ENCODE measurements around the gene TTLL7.
A peak's percentile ranks its signal among the peaks of the same experiment; 100 is the strongest.

Gene TTLL7

DNA sequence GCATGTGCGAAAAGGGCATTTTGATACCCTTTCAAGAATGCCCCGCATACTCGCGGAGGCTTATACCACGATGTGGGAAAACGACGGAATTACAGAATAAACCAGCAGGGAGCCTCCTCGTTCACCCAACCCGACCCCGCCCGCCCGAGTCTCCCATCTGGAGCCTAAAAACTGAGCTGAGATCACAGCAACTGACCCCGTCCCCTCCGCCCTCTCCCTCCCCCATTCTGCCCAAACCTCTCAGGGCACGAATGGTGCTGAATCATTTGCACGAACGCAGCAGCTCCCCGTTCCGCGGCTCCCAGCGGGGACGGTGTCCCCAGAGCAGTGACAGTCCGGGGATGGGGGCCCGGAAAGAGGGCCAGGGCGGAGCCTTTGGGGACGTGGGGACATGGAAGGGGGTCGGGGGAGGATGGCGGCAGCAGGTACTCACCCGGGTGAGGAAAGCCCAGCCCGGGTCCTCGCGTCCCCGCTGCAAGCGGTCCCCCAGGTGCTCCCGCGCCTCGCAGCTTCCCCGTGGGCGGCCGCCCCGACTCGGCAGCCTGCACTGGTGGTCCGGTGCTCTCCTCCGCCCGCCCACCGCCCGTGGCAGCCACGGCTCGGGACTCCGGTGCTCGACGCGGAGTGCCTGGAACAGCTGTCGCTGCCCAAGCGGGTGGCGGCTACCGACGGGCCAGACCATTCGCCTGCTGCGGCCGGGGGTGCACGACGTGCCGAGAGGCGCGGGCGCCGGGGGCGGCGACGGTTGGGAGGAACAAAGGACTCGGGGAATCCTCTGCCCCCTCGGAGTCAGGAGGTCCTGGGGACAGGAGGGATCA is at the start of gene TTLL7:
Gene TTLL7, minus strand, starts transcription at position 635 of the 818 bp plus-strand sequence. CDS start 46,921 bp downstream, outside the sequence.
- Mint-ChIP-seq H3K4me3 (peak within 1 kb of the TSS; percentile 83), H3K4me1 (ENCODE audit: low read depth) (peaks cover 16% of the 10 kb centered on the region), H3K27me3 (ENCODE audit: low read depth) (peaks cover 74% of the 10 kb centered on the region), H3K36me3 (ENCODE audit: low read depth) (no peaks in the 10 kb centered on the region), H3K27ac (peak within 1 kb of the TSS; percentile 78), H3K9me3 (no peaks in the 10 kb centered on the region)

GRCh38 chr1:84042461-84042860 is 43.5 kb upstream of the TTLL7 start:
- H3K4me1 Mint-ChIP-seq (ENCODE audit: low read depth) = no peaks in the 10 kb centered on the region
- H3K27me3 Mint-ChIP-seq (ENCODE audit: low read depth) = peaks cover 7% of the 10 kb centered on the region
- H3K4me3 Mint-ChIP-seq = no peak overlapping the region
- H3K9me3 Mint-ChIP-seq = no peaks in the 10 kb centered on the region
- no peaks in the 10 kb centered on the region for H3K36me3 Mint-ChIP-seq (ENCODE audit: low read depth)
- H3K27ac Mint-ChIP-seq = no peak overlapping the region

DNA sequence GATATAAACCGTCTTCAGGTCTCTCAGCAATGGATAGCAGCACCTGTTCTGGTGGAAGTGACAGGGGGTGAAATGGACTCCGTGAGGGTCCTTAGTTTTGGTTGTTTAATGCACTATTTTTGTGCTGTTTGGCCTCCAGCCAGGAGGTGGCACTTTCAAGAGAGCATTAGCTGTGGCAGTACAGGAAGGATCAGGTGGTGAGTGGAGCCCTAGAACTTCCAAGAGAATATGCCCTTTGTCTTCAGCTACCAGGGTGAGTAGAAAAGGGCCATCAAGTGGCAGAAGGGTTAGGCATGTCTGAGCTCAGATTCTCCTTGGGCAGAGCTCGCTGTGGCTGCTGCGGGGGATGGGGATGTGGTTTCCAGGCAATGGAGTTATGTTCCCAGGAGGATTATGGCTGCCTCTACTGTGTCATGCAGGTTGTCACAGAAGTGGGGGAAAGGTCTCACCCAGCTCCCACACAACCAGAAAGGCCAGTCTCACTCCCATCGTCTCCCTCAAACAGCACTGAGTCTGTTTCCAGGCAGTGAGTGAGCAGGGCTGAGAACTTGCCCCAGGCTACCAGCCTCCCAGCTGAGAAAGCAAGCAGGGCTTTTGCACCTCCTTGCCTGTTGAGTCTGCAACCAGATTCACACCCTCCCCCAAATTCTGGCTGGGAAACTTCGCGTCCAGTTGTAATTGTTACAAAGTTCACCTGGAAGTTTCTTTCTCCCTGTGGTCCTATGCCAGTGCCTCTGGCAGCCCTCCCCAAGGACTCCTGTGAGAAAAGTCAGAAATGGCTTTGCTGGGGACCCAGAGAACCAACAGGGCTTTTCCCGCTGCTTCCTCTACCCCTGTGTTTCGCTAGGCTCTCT is 39.1 kb upstream of the TTLL7 start:
- no peaks in the 10 kb centered on the region for H3K4me1 Mint-ChIP-seq (ENCODE audit: low read depth)
- H3K27me3 Mint-ChIP-seq (ENCODE audit: low read depth) = peaks cover 10% of the 10 kb centered on the region
- H3K4me3 Mint-ChIP-seq = no peak overlapping the region
- H3K27ac Mint-ChIP-seq = no peak overlapping the region
- H3K36me3 Mint-ChIP-seq (ENCODE audit: low read depth) = no peaks in the 10 kb centered on the region
- no peaks in the 10 kb centered on the region for H3K9me3 Mint-ChIP-seq

DNA sequence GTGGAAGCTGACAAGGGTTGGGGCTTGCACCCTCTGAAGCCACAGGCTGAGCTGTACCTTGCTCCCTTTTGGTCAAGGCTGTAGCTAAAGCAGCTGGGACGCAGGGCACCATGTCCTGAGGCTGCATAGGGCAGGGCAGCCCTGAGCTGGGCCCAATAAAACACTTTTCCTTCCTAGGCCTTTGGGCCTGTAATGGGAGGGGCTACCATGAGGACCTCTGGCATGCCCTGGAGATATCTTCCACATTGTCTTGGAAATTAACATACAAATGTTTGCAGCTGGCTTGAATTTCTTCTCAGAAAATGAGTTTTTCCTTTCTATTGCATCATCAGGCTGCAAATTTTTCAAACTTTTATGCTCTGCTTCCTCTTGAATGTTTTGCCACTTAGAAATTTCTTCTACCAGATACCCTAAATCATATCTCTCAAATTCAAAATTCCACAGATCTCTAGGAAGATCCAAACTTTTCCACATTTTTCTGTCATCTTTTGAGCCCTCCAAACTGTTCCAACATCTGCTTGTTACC is 32.9 kb upstream of the TTLL7 start:
- no peak overlapping the region for H3K4me3 Mint-ChIP-seq
- H3K27me3 Mint-ChIP-seq (ENCODE audit: low read depth) = peaks cover 3% of the 10 kb centered on the region
- no peak overlapping the region for H3K27ac Mint-ChIP-seq
- H3K4me1 Mint-ChIP-seq (ENCODE audit: low read depth) = no peaks in the 10 kb centered on the region
- no peaks in the 10 kb centered on the region for H3K9me3 Mint-ChIP-seq
- H3K36me3 Mint-ChIP-seq (ENCODE audit: low read depth) = no peaks in the 10 kb centered on the region

DNA sequence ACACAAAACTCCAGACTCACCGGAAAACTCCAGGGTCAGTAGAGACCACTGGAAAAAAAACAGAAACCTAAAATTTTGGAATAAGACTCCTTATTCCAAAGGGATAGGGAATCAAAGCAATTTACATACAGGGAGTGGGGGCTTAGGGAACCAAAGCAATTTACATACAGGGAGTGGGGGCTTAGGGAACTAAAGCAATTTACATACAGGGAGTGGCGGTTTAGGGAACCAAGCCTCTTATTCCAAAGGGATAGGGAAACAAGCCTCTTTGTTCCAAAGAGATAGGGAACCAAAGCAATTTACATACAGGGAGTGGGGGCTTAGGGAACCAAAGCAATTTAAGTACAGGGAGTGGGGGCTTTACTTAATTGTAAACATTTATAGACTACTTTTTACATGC is 28.4 kb upstream of the TTLL7 start:
- no peak overlapping the region for H3K27ac Mint-ChIP-seq
- peaks cover under 1% of the 10 kb centered on the region for H3K27me3 Mint-ChIP-seq (ENCODE audit: low read depth)
- H3K4me3 Mint-ChIP-seq = no peak overlapping the region
- no peaks in the 10 kb centered on the region for H3K4me1 Mint-ChIP-seq (ENCODE audit: low read depth)
- no peaks in the 10 kb centered on the region for H3K36me3 Mint-ChIP-seq (ENCODE audit: low read depth)
- no peaks in the 10 kb centered on the region for H3K9me3 Mint-ChIP-seq

GRCh38 chr1:84025966-84026365 is 27.0 kb upstream of the TTLL7 start:
- Mint-ChIP-seq H3K9me3 (no peaks in the 10 kb centered on the region), H3K27me3 (ENCODE audit: low read depth) (peaks cover 3% of the 10 kb centered on the region), H3K36me3 (ENCODE audit: low read depth) (no peaks in the 10 kb centered on the region), H3K27ac (no peak overlapping the region), H3K4me3 (no peak overlapping the region), H3K4me1 (ENCODE audit: low read depth) (no peaks in the 10 kb centered on the region)

DNA sequence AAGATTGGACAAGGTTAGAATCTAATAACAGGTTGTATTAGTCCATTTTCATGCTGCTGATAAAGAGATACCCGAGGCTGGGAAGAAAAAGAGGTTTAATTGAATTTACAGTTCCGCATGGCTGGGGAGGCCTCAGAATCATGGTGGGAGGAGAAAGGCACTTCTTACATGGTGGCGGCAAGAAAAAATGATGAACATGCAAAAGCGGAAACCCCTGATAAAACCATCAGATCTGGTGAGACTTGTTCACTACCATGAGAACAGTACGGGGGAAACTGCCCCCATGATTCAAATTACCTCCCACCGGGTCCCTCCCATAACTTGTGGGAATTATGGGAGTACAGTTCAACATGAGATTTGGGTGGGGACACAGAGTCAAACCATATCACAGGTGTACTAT is 22.9 kb upstream of the TTLL7 start:
- no peaks in the 10 kb centered on the region for H3K36me3 Mint-ChIP-seq (ENCODE audit: low read depth)

DNA sequence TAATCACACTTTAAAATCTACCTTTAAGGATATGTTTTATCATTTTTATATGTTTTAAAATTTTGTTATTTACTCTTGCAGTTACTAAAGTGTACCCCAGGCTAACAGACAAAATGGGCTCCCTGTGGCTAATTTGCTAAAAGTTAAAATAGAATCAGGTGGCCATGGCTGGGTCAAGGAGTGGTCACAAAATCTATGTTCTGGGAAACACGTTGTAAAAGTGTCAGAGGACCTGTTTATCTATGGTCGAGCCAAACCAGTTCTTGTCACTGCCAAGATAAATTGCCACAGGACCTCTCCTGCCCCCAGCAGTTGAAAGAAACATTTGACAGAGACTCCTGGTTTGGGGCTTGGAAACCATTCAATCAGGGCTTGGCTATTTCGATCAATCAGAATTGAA is 21.2 kb upstream of the TTLL7 start:
- H3K36me3 Mint-ChIP-seq (ENCODE audit: low read depth) = no peaks in the 10 kb centered on the region
- H3K27ac Mint-ChIP-seq = no peak overlapping the region
- H3K27me3 Mint-ChIP-seq (ENCODE audit: low read depth) = peaks cover 3% of the 10 kb centered on the region
- H3K9me3 Mint-ChIP-seq = no peaks in the 10 kb centered on the region
- H3K4me1 Mint-ChIP-seq (ENCODE audit: low read depth) = no peaks in the 10 kb centered on the region
- no peak overlapping the region for H3K4me3 Mint-ChIP-seq

More for the DNA sequence above, 22.9 kb upstream of the TTLL7 start:
- Mint-ChIP-seq H3K9me3 (no peaks in the 10 kb centered on the region), H3K27ac (no peak overlapping the region), H3K4me3 (no peak overlapping the region), H3K4me1 (ENCODE audit: low read depth) (no peaks in the 10 kb centered on the region), H3K27me3 (ENCODE audit: low read depth) (peaks cover 3% of the 10 kb centered on the region)

DNA sequence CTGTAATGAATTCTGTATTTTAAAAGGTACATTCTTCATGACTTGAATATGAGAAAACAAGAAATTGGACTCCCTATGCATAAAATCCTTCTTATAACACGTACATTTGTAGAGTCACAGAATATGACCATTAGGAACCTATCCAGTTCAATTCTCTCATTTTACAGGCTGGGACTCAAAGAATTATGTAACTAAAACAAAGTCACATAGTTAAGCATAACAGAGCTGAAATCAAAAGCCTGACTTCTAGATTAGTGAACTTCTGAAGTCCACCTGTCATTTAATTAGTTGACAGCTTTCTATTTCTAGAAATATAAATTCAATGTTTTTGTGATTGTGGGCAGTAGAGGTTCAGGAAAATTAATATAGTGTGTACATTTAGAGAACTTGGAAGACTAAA is 20.3 kb upstream of the TTLL7 start:
- Mint-ChIP-seq H3K9me3 (no peaks in the 10 kb centered on the region), H3K4me1 (ENCODE audit: low read depth) (no peaks in the 10 kb centered on the region), H3K27ac (no peak overlapping the region), H3K36me3 (ENCODE audit: low read depth) (no peaks in the 10 kb centered on the region), H3K4me3 (no peak overlapping the region), H3K27me3 (ENCODE audit: low read depth) (peaks cover 3% of the 10 kb centered on the region)

DNA sequence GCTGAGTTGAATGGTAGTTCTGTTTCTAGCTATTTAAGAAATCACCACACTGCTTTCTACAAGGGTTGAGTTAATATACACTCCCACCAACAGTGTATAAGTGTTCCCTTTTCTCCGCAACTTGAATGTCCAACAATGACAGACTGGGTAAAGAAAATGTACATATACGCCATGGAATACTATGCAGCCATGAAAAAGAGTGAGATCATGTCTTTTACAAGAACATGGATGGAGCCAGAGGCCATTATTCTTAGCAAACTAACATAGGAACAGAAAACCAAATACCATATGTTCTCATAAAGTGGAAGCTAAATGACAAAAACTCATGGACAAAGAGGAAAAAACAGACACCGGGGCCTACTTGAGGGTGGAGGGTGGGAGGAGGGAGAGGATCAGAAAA is 14.8 kb upstream of the TTLL7 start:
- peaks cover 1% of the 10 kb centered on the region for H3K27me3 Mint-ChIP-seq (ENCODE audit: low read depth)
- H3K27ac Mint-ChIP-seq = no peak overlapping the region
- H3K36me3 Mint-ChIP-seq (ENCODE audit: low read depth) = no peaks in the 10 kb centered on the region
- no peak overlapping the region for H3K4me3 Mint-ChIP-seq
- H3K4me1 Mint-ChIP-seq (ENCODE audit: low read depth) = no peaks in the 10 kb centered on the region
- H3K9me3 Mint-ChIP-seq = peaks cover 4% of the 10 kb centered on the region

GRCh38 chr1:84012018-84012417 is 13.1 kb upstream of the TTLL7 start:
- Mint-ChIP-seq H3K4me3 (no peak overlapping the region), H3K9me3 (peaks cover 4% of the 10 kb centered on the region), H3K36me3 (ENCODE audit: low read depth) (no peaks in the 10 kb centered on the region), H3K4me1 (ENCODE audit: low read depth) (no peaks in the 10 kb centered on the region), H3K27ac (no peak overlapping the region), H3K27me3 (ENCODE audit: low read depth) (peaks cover 4% of the 10 kb centered on the region)

- Mint-ChIP-seq H3K27ac (no peak overlapping the region), H3K9me3 (peaks cover 4% of the 10 kb centered on the region), H3K36me3 (ENCODE audit: low read depth) (no peaks in the 10 kb centered on the region), H3K4me3 (no peak overlapping the region), H3K27me3 (ENCODE audit: low read depth) (peaks cover 4% of the 10 kb centered on the region), H3K4me1 (ENCODE audit: low read depth) (no peaks in the 10 kb centered on the region)
Measured at GRCh38 chr1:84010136-84010535, 11.2 kb upstream of the TTLL7 start.

DNA sequence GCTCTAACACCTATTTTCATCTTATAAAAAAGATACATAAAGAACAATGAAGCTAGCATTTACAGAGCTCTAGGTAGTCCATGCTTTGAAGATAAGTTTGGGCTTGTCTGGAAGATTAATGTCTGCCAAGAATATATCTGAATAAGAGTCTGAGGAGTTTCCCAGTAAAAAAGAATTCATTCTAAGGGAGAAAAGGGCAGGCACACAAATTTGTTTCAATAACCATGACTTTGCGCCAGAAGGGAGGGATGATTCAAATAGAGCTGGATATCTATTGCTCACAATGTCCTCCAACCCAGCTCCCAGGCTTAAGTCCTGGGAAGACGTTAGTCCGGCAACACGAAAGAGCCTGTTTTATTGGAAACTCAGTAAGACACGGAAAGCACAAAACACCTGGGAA is 9.7 kb upstream of the TTLL7 start:
- peaks cover 16% of the 10 kb centered on the region for H3K27me3 Mint-ChIP-seq (ENCODE audit: low read depth)
- no peaks in the 10 kb centered on the region for H3K4me1 Mint-ChIP-seq (ENCODE audit: low read depth)
- peaks cover 2% of the 10 kb centered on the region for H3K9me3 Mint-ChIP-seq
- H3K4me3 Mint-ChIP-seq = no peak overlapping the region
- H3K36me3 Mint-ChIP-seq (ENCODE audit: low read depth) = no peaks in the 10 kb centered on the region
- no peak overlapping the region for H3K27ac Mint-ChIP-seq

DNA sequence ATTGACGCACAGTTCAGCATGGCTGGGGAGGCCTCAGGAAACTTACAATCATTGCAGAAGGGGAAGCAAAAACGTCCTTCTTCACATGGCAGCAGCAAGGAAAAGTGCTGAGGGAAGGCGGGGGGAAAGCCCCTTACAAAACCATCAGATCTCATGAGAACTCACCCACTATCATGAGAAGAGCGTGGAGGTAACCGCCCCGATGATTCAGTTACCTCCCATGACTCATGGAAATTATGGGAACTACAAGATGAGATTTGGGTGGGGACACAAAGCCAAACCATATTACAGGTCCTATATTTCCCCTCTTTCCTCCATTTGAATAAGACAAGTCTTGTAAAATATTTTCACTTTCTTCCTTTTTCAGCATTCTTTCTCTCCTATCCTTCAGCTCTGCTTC is 7.7 kb upstream of the TTLL7 start:
- Mint-ChIP-seq H3K9me3 (no peaks in the 10 kb centered on the region), H3K36me3 (ENCODE audit: low read depth) (no peaks in the 10 kb centered on the region), H3K4me1 (ENCODE audit: low read depth) (no peaks in the 10 kb centered on the region), H3K4me3 (no peak overlapping the region), H3K27ac (no peak overlapping the region), H3K27me3 (ENCODE audit: low read depth) (peaks cover 23% of the 10 kb centered on the region)

- H3K4me1 Mint-ChIP-seq (ENCODE audit: low read depth) = peaks cover 16% of the 10 kb centered on the region
- no peak overlapping the region for H3K4me3 Mint-ChIP-seq
- H3K27ac Mint-ChIP-seq = no peak overlapping the region
- peaks cover 63% of the 10 kb centered on the region for H3K27me3 Mint-ChIP-seq (ENCODE audit: low read depth)
- H3K36me3 Mint-ChIP-seq (ENCODE audit: low read depth) = no peaks in the 10 kb centered on the region
- no peaks in the 10 kb centered on the region for H3K9me3 Mint-ChIP-seq
Measured at GRCh38 chr1:84001501-84001900, 2.6 kb upstream of the TTLL7 start.
